ENCODE data around the gene UBC. TPM values are rescaled to one million over a fixed set of nuclear protein-coding genes. Genes with fewer than 3 reads are reported as not detected.
A peak's percentile ranks its signal among the peaks of the same experiment; 100 is the strongest.

Gene UBC
- total and polyA plus RNA-seq, 9 of the 15 experiments (the other 6 are each of a cell fraction or from before 2014, with no cell fraction given), result 533 to 1,153 (median 813) TPM

DNA sequence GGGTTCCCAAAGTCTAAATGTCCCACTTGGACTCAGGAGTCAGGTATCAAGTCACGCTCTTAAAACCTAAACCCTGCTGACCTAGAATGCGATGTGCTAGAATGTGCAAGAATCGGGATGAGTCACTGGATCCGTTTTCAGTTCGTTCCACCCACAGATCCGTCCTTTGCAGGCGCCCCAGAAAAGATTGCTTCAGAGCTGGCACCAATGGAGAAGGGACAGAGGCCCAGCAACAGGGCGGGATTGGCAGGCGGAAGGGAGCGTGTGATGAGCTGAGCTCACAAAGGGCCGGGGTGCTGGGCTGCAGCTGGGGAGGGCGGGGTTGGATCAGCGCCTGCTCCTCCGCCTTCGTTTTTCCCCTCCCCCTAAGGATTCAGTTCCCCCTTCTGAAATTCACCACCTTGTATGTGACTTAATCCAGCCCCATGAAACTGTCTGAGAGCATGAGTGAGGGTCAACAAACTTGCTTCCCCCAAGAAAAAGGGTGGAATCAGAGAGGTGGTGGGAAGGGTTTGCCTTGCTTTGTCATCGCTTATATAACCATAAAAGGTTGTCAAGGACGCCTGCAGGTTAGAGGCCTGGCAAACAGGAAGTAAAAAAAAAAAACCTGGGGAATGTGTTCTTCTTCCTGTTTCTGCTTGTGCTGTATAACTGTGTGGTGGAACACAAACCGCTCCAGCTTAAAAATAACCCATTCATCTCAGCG is 2.8 kb upstream of the UBC start (continued):
- TF ChIP-seq ZHX1 (conservative IDR thresholded peaks at IDR 0.05; ENCODE audit: low read length) (no peak), ERF (CRISPR knock-in tag; IDR thresholded peaks at IDR 0.05) (no peak), MTA1 (IDR thresholded peaks at IDR 0.05; ENCODE audit: borderline replicate concordance) (peak; percentile 70), CCAR2 (IDR thresholded peaks at IDR 0.05; ENCODE audit: low read depth, low read length) (no peak), PPARD (CRISPR knock-in tag; IDR thresholded peaks at IDR 0.05) (no peak), BDP1 (IDR thresholded peaks at IDR 0.05; ENCODE audit: insufficient read depth, insufficient read length) (no peak), ZNF507 (tag; conservative IDR thresholded peaks at IDR 0.05) (no peak), PURB (CRISPR knock-in tag; IDR thresholded peaks at IDR 0.05; ENCODE audit: low read depth) (no peak), ZNF584 (CRISPR knock-in tag; IDR thresholded peaks at IDR 0.05; ENCODE audit: low read depth) (0 out of 2 replicates have a peak, but pooled peaks have one; percentile 66), ETV5 (CRISPR knock-in tag; IDR thresholded peaks at IDR 0.05; ENCODE audit: low read depth) (peak; percentile 29; the same call in 1 of the 2 replicates), ZKSCAN3 (CRISPR knock-in tag; IDR thresholded peaks at IDR 0.05) (no peak), RBM15 (IDR thresholded peaks at IDR 0.05; ENCODE audit: insufficient read depth, low read length) (no peak), PTTG1 (tag; IDR thresholded peaks at IDR 0.05; ENCODE audit: low read depth) (no peak), ZNF143 (CRISPR knock-in tag; IDR thresholded peaks at IDR 0.05) (no peak), ZNF140 (CRISPR knock-in tag; IDR thresholded peaks at IDR 0.05) (no peak), ZNF79 (CRISPR knock-in tag; IDR thresholded peaks at IDR 0.05; ENCODE audit: low read depth) (no peak), ELF1 (tag; IDR thresholded peaks at IDR 0.05) (peak; percentile 95), KAT8 (IDR thresholded peaks at IDR 0.05; ENCODE audit: low read depth) (no peak), RNF2 (IDR thresholded peaks at IDR 0.05) (peak; percentile 96), MBD2 (IDR thresholded peaks at IDR 0.05; ENCODE audit: borderline replicate concordance, low read depth) (peak; percentile 82)
- TF ChIP-seq, protein P1, sequence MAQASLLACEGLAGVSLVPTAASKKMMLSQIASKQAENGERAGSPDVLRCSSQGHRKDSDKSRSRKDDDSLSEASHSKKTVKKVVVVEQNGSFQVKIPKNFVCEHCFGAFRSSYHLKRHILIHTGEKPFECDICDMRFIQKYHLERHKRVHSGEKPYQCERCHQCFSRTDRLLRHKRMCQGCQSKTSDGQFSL (CRISPR knock-in tag; IDR thresholded peaks at IDR 0.05), result no peak
- TF ChIP-seq, protein P1 (tag; IDR thresholded peaks at IDR 0.05), result no peak; a peak in 1 of 4 replicates
- TF ChIP-seq, protein P2, sequence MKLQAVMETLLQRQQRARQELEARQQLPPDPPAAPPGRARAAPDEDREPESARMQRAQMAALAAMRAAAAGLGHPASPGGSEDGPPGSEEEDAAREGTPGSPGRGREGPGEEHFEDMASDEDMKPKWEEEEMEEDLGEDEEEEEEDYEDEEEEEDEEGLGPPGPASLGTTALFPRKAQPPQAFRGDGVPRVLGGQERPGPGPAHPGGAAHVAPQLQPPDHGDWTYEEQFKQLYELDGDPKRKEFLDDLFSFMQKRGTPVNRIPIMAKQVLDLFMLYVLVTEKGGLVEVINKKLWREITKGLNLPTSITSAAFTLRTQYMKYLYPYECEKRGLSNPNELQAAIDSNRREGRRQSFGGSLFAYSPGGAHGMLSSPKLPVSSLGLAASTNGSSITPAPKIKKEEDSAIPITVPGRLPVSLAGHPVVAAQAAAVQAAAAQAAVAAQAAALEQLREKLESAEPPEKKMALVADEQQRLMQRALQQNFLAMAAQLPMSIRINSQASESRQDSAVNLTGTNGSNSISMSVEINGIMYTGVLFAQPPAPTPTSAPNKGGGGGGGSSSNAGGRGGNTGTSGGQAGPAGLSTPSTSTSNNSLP (IDR thresholded peaks at IDR 0.05; ENCODE audit: borderline replicate concordance, low read depth, low read length), result no peak
- TF ChIP-seq, protein P3, sequence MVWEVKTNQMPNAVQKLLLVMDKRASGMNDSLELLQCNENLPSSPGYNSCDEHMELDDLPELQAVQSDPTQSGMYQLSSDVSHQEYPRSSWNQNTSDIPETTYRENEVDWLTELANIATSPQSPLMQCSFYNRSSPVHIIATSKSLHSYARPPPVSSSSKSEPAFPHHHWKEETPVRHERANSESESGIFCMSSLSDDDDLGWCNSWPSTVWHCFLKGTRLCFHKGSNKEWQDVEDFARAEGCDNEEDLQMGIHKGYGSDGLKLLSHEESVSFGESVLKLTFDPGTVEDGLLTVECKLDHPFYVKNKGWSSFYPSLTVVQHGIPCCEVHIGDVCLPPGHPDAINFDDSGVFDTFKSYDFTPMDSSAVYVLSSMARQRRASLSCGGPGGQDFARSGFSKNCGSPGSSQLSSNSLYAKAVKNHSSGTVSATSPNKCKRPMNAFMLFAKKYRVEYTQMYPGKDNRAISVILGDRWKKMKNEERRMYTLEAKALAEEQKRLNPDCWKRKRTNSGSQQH (CRISPR knock-in tag; IDR thresholded peaks at IDR 0.05), result no peak

All from K562 (cell line).